ENCODE results near the gene GP2.
"Not testable (repeated sequence)": the region's sequence is repeated elsewhere in the genome, so short reads cannot be mapped to it uniquely, and the experiment has no call there.

GRCh38 chr16:20321051-20321450, 6.3 kb downstream of the GP2 start:
- TF ChIP-seq CTCF (IDR thresholded peaks at IDR 0.05; ENCODE audit: low read depth, low read length, missing input control); RAD21 (IDR thresholded peaks at IDR 0.05); REST (IDR thresholded peaks at IDR 0.05); YY1 (IDR thresholded peaks at IDR 0.05); JUND (IDR thresholded peaks at IDR 0.05); FOXA2 (IDR thresholded peaks at IDR 0.05); MAX (IDR thresholded peaks at IDR 0.05); ZBTB33 (IDR thresholded peaks at IDR 0.05); TAF1 (conservative IDR thresholded peaks at IDR 0.05): not testable (repeated sequence)

All from liver (tissue), 3 donors.